Uterus (tissue), 2 donors: ENCODE measurements around the gene DNAL1.

ENCODE experiments used
- POLR2A ChIP-seq, 2 donors: fragments of 450-650 bp; IDR thresholded peaks; one replicate each; pipeline ENCODE4 v1.6.1; 2016; ENCODE audit warnings: antibody characterized with exemption in 2 of 2, mild to moderate bottlenecking in 1 of 2, moderate library complexity in 1 of 2
- TF ChIP-seq, protein P1 (sequence below), 4 experiments: fragments of 200-600 bp in 2 of 4; fragments of 450-650 bp in 2 of 4; sonication (generic) in 2 of 4; IDR thresholded peaks; one replicate each; pipeline ENCODE4 v1.5.1; 2016 to 2019; ENCODE audit warnings: antibody characterized with exemption in 4 of 4, mild to moderate bottlenecking in 2 of 4, moderate library complexity in 1 of 4

DNA sequence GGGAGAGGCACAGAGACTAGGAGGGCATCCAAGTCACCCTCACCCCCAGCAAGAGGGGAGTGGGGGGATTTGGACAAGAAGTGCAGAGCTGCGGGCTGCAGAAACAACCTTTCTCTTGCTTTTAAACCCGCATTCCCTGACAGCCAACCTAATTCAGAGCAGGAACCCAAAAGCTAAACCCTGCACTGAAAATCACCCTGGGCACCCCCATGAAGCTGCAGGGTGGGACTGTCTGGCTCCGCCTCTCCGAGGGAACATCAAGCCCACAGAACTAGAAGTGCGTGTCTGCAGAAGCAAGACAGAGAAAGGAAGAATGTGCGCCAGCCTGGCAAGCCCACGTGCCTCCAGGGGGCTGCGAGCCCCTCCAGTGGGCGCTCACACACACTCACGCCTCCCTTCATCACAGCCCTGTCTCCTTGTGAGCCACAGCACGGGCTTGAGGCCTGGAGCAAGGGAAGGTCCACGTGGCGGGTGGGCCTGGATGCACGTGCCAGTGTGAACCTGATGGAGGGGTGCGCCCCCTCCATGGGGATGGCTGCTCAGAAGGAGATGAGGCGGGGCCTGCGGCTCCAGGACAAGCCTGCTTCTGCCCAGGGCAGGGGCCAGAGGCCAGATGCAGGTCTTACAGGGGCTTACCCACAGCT lies 97.2 kb downstream of the DNAL1 start:
- TF ChIP-seq, protein P1, sequence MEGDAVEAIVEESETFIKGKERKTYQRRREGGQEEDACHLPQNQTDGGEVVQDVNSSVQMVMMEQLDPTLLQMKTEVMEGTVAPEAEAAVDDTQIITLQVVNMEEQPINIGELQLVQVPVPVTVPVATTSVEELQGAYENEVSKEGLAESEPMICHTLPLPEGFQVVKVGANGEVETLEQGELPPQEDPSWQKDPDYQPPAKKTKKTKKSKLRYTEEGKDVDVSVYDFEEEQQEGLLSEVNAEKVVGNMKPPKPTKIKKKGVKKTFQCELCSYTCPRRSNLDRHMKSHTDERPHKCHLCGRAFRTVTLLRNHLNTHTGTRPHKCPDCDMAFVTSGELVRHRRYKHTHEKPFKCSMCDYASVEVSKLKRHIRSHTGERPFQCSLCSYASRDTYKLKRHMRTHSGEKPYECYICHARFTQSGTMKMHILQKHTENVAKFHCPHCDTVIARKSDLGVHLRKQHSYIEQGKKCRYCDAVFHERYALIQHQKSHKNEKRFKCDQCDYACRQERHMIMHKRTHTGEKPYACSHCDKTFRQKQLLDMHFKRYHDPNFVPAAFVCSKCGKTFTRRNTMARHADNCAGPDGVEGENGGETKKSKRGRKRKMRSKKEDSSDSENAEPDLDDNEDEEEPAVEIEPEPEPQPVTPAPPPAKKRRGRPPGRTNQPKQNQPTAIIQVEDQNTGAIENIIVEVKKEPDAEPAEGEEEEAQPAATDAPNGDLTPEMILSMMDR (IDR thresholded peaks at IDR 0.05), result peak in 1 of 4 experiments; percentile 15
- no peak for TF ChIP-seq POLR2A (IDR thresholded peaks at IDR 0.05)
